ENCODE data around the gene CENPP.

Gene CENPP

GRCh38 chr9:92474587-92474986 lies 148.8 kb downstream of the CENPP start:
- in situ Hi-C loops (cut with MboI; ENCODE audit: low sequenced_read_pairs), result no loop called here

DNA sequence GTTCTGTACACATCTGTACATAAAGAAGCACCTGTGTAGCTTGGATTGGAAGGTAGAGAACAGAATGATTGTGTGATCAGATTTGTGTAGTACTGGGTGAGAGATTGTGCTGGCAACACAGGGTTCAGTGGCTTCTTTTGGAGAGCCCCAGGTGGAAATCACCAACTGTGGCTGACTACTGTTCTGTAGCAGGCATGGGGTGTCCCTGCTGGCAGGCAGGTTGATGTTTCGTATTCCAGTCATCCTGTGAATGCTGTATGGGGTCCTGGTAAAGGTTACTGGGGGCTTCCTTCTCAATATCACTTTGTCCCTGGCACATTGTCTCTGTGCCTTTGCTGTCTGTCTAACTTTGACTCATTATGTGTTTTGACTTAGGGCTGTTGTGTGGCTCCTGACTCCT lies 151.2 kb downstream of the CENPP start:
- in situ Hi-C loops (cut with MboI; ENCODE audit: low sequenced_read_pairs), result no loop called here

DNA sequence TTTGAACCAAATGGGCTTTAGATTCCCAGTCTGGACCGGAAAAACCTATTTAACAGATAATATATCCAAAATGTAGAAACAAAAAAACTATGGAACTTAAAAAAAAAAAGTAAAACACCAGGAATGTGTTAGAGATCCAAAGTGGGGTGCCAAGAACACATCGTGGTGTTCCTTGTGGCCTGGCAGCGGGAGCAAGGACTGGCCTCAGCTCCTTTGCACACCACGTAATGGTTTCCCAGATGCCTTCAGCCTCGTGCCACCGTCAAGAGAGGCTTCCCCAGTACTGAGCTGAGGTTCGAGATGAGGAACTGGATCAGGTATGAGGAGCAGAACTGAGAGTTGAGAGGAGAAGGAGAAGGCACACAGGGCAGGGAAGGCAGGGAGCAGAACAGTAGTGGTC lies 153.0 kb downstream of the CENPP start:
- in situ Hi-C loops (cut with MboI; ENCODE audit: low sequenced_read_pairs), result no loop called here

DNA sequence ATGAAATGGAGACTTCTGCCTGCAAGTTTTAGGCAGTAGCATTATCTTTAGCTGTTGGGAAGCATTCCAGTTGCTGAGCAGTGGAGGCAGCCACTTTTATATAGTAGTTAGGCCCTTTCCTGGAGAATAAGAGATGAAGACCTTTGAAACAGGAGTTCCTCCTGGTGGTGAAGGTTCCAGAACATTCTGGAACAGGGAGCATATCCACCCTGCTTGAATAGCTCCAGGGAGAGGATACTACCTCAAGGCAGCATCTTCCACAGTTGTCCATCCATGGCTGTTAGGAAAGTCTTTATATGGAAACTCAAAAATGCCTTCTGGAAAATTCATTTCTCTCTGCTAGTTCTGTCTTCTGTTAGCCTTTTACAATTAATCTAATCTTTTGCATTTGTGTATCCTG lies 153.6 kb downstream of the CENPP start:
- in situ Hi-C loops (cut with MboI; ENCODE audit: low sequenced_read_pairs), result no loop called here

GRCh38 chr9:92480291-92480771 lies 154.6 kb downstream of the CENPP start:
- in situ Hi-C loops (cut with MboI; ENCODE audit: low sequenced_read_pairs), result no loop called here

DNA sequence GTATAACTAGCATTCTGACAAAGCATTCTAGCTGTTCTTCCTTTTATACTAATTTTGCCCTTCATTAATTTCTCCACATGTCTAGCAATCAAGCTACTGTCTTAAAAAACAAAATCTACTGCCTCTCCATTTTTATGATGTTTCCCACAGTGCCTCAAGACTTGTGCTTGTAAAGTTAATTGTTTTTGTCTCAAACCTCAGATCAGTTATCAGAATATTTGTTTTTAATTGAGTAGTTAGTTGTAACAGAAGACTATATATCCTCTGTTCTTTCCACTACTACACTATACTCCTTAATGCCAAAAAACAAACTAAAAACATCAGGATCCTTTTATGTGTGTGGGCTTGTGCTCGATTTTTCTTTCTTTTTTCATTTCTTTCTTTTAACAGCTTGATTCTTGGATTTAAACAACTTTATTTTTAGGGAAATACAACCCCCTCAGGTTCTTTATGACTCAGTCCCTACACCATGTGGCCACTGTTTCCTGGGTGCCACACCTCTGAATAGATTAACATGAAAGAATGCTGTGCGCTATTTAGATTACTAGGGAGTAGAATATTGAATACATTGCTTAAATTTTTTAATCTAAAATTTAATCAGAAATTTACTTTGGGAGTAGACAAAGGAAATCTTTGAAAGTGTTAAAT lies 155.4 kb downstream of the CENPP start:
- in situ Hi-C loops (cut with MboI; ENCODE audit: low sequenced_read_pairs), result no loop called here

DNA sequence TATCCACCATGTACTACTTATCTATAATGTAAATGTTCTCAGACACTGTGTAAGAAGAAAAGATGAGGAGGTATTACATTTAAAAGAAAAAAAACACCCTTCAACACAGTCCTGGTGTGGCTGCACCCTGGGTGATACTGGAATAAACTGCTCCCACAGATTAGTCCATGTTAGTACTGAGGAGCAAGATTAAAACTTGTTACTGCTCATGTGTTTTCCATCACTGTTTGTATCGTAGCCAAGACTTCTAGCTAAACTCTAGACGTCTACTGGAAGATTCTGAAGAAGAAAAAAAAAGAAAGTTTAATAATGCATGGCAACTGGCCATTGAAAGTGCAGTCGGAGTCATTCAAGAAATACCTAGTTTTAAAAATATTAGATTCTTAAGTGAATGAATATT lies 156.6 kb downstream of the CENPP start, which contains the start of gene ASPN:
Gene ASPN, minus strand, starts transcription at position 178 of the 400 bp plus-strand sequence.
- in situ Hi-C loops (cut with MboI; ENCODE audit: low sequenced_read_pairs), result no loop called here

GRCh38 chr9:92482805-92483204 lies 157.1 kb downstream of the CENPP start:
- in situ Hi-C loops (cut with MboI; ENCODE audit: low sequenced_read_pairs), result no loop called here

- in situ Hi-C loops (cut with MboI; ENCODE audit: low sequenced_read_pairs), result no loop called here
These were observed 158.1 kb downstream of the CENPP start for GRCh38 chr9:92483627-92484545.

- in situ Hi-C loops (cut with MboI; ENCODE audit: low sequenced_read_pairs), result no loop called here
These were observed 158.8 kb downstream of the CENPP start for GRCh38 chr9:92484563-92484962.

GRCh38 chr9:92486371-92486770 lies 160.6 kb downstream of the CENPP start:
- in situ Hi-C loops (cut with MboI; ENCODE audit: low sequenced_read_pairs), result no loop called here

GRCh38 chr9:92488681-92489550 lies 163.2 kb downstream of the CENPP start:
- in situ Hi-C loops (cut with MboI; ENCODE audit: low sequenced_read_pairs), result no loop called here

- in situ Hi-C loops (cut with MboI; ENCODE audit: low sequenced_read_pairs), result no loop called here
These were observed 167.1 kb downstream of the CENPP start for GRCh38 chr9:92492781-92493401.

DNA sequence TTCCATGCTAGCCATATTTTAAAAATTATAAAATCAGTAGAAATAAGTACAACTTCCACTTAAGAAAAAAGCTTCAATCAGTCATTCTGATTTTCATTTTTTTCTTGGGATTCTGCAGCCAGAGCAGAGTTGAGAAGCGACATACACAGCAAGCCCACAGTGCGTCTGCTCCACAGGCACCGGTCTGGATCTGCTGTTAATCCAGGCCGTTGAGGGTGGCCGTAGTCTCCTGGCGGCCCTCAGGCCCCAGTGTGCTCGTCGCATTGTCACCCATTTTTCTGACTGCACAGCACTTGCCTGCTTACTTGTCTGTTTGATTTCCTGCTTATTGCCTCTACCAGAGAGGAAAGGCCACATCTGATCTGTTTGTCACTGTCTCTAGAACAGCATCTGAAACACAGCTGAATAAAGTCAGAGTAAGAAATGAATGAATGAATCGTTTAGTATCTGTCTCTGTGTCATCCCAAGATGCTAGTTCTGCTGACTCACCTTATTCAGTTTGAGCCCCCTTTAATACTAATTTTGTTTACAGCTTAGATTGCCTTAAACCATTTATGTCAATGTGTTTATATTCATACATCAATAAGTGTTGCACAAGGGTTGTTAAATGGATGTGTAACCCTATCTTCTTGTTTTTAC lies 168.1 kb downstream of the CENPP start:
- in situ Hi-C loops (cut with MboI; ENCODE audit: low sequenced_read_pairs), result no loop called here

DNA sequence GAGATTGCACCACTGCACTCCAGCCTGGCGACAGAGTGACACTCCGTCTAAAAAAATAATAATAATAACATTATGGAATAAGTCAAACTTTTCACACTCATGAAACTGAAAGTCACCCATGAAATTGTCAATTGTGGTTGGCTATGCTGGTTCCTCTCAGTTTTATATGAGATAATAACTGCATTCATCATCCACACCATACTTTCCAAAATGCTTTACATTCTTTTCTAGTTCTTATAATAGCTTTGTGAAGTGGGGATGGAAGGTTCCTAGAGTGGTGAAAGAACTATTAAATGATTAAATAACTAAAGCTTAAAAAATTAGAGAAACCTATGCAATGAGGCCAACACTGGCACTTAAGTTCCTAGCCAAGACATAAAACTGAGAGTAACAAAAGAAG lies 169.1 kb downstream of the CENPP start:
- in situ Hi-C loops (cut with MboI; ENCODE audit: low sequenced_read_pairs), result no loop called here

DNA sequence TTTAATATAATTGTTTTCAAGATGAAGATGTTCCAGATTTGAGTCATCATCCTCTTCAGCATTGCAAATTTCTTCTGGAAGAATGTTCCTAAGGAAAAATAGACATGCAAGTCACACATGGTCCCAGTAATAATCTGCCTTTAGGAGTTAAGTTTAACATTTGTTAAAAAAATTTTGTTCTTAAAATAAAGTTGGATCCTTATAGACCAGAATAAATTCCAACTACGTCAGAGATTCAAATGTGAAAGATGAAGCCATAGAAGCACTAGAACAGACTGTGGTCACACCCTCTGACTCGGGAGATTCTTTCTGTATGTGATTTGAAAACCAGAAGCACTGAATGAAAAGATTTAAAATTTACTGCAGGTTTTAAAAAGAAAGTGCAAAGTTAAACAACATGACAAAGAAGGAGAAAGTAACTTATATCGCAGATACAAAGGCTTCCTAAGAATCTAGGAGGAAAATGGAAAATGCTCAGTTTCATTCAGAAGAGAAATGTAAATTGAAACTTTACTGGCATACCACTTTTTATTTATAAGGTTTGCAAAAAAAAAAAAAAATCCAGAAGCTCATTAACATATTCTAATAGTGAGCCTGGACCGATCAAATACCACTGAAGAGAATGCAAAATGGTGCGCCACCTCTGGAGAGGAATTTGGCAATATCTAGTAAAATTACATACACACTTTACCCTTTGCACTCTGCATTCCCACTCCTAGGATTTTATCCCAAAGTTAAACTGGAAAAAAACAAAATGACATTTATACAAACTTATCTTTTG lies 170.8 kb downstream of the CENPP start:
- in situ Hi-C loops (cut with MboI; ENCODE audit: low sequenced_read_pairs), result no loop called here

DNA sequence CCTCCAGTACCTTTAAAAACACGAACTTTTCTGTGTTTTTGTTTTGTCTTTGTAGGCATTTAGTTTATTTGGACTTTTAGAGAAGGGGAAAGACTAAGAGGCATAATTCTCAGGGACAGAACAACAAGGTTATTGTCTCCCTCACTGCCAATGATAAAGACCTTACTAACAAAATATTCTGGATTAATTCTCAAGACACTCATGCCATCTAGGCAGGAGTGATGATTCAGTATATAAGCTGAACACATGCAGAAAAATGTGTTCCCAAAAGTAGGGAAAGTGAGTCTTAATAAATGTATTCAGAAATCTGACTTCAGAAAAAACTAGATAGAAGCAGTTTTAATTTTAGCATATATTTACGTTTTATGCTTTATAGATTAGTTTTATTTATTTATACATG lies 173.9 kb downstream of the CENPP start:
- in situ Hi-C loops (cut with MboI; ENCODE audit: low sequenced_read_pairs), result no loop called here

DNA sequence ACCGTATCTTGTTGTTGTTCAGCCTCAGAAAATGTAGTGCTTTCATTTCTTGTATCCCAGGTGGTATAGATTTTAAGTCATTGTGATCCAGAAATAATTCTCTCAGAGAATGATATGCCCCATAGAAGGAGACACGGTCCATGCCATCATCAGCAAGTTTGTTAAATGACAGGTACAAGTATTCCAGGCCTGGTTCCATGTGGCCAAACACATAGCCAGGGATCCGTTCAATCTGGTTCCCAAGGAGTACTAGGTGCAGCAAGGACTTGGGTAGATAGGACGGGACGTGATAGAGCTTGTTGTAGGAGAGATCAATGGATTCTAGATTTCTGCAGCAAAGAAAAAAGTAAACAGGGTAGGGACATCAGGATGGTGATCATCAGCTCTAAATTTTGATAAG lies 175.0 kb downstream of the CENPP start:
- in situ Hi-C loops (cut with MboI; ENCODE audit: low sequenced_read_pairs), result no loop called here

GRCh38 chr9:92501671-92502393 lies 176.1 kb downstream of the CENPP start:
- in situ Hi-C loops (cut with MboI; ENCODE audit: low sequenced_read_pairs), result no loop called here

Data from hTERT RPE-1 (cell line).